NOMO-1 treated with dmso at 0.1 percent for 144 hours (cell line): ENCODE data around the gene NCKAP5L.
"Not testable (repeated sequence)": the region's sequence is repeated elsewhere in the genome, so short reads cannot be mapped to it uniquely, and the experiment has no call there.

Source experiments
- DNase-seq: peaks from one replicate; lab custom pipeline; 2025; ENCODE audit not compliant: unreplicated experiment; lab: John Stamatoyannopoulos, UW

The NCKAP5L gene

GRCh38 chr12:49783917-49784676 is 44.1 kb downstream of the NCKAP5L start:
- DNase-seq, result no peak

GRCh38 chr12:49780914-49781313 is 47.3 kb downstream of the NCKAP5L start:
- not testable (repeated sequence) for DNase-seq

GRCh38 chr12:49779581-49779980 is 48.6 kb downstream of the NCKAP5L start:
- no peak for DNase-seq

GRCh38 chr12:49777800-49778748 is 50.1 kb downstream of the NCKAP5L start:
- no peak for DNase-seq

- no peak for DNase-seq
Observed at GRCh38 chr12:49777341-49777740, 50.9 kb downstream of the NCKAP5L start.

GRCh38 chr12:49776858-49777257 is 51.4 kb downstream of the NCKAP5L start:
- DNase-seq, result peak; percentile 80

- DNase-seq, result peak; percentile 54
Observed at GRCh38 chr12:49776413-49776812, 51.8 kb downstream of the NCKAP5L start.

GRCh38 chr12:49773102-49773501 is 55.1 kb downstream of the NCKAP5L start:
- not testable (repeated sequence) for DNase-seq

- DNase-seq, result no peak
Observed at GRCh38 chr12:49767333-49767732, 60.9 kb downstream of the NCKAP5L start.

- DNase-seq, result no peak
Observed at GRCh38 chr12:49766115-49766455, 62.1 kb downstream of the NCKAP5L start.

GRCh38 chr12:49764126-49764525 is 64.1 kb downstream of the NCKAP5L start:
- no peak for DNase-seq

- no peak for DNase-seq
Observed at GRCh38 chr12:49763006-49763591, 65.1 kb downstream of the NCKAP5L start.

- no peak for DNase-seq
Observed at GRCh38 chr12:49762468-49762847, 65.8 kb downstream of the NCKAP5L start.

- DNase-seq, result no peak
Observed at GRCh38 chr12:49761677-49762467, 66.3 kb downstream of the NCKAP5L start.

GRCh38 chr12:49750996-49751393 is 77.2 kb downstream of the NCKAP5L start:
- no peak for DNase-seq

GRCh38 chr12:49750027-49750995 is 77.9 kb downstream of the NCKAP5L start:
- DNase-seq, result peak; percentile 51

- DNase-seq, result no peak
Observed at GRCh38 chr12:49748800-49749199, 79.4 kb downstream of the NCKAP5L start.

- DNase-seq, result no peak
Observed at GRCh38 chr12:49748306-49748705, 79.9 kb downstream of the NCKAP5L start.

- DNase-seq, result no peak
Observed at GRCh38 chr12:49744363-49744885, 83.8 kb downstream of the NCKAP5L start.
